Eye (tissue), 1 donor: ENCODE results near the gene SCAPER.
"Not testable (repeated sequence)": the region's sequence is repeated elsewhere in the genome, so short reads cannot be mapped to it uniquely, and the experiment has no call there.

Experiments
- DNase-seq: peaks from one replicate; pipeline ENCODE4 v3.0.0-alpha.2; 2015

Gene SCAPER

GRCh38 chr15:76904461-76905012 lies 603 bp downstream of the SCAPER start:
- DNase-seq: peak; percentile 87

GRCh38 chr15:76903251-76903681 lies 1.9 kb downstream of the SCAPER start:
- DNase-seq: peak; percentile 44

- DNase-seq: no peak
These were observed 3.2 kb downstream of the SCAPER start for GRCh38 chr15:76901965-76902364.

- DNase-seq: not testable (repeated sequence)
These were observed 5.2 kb downstream of the SCAPER start for GRCh38 chr15:76899931-76900310.

GRCh38 chr15:76899176-76899930 lies 5.8 kb downstream of the SCAPER start:
- DNase-seq: not testable (repeated sequence)

GRCh38 chr15:76898102-76898501 lies 7.0 kb downstream of the SCAPER start:
- no peak for DNase-seq

GRCh38 chr15:76894174-76894573 lies 11.0 kb downstream of the SCAPER start:
- DNase-seq: no peak

- DNase-seq: not testable (repeated sequence)
These were observed 12.3 kb downstream of the SCAPER start for GRCh38 chr15:76892836-76893235.

GRCh38 chr15:76887280-76888141 lies 17.6 kb downstream of the SCAPER start:
- DNase-seq: not testable (repeated sequence)

GRCh38 chr15:76885212-76885611 lies 19.9 kb downstream of the SCAPER start:
- DNase-seq: no peak

- DNase-seq: no peak
These were observed 29.2 kb downstream of the SCAPER start for GRCh38 chr15:76875911-76876310.

- DNase-seq: not testable (repeated sequence)
These were observed 32.1 kb downstream of the SCAPER start for GRCh38 chr15:76873066-76873465.

- DNase-seq: peak; percentile 8
These were observed 33.2 kb downstream of the SCAPER start for GRCh38 chr15:76871930-76872329.

GRCh38 chr15:76868740-76869139 lies 36.4 kb downstream of the SCAPER start:
- DNase-seq: no peak

GRCh38 chr15:76866716-76867321 lies 38.3 kb downstream of the SCAPER start:
- DNase-seq: peak; percentile 55

GRCh38 chr15:76866008-76866407 lies 39.1 kb downstream of the SCAPER start:
- peak; percentile 2 for DNase-seq

GRCh38 chr15:76865548-76865991 lies 39.6 kb downstream of the SCAPER start:
- DNase-seq: no peak

- DNase-seq: no peak
These were observed 40.6 kb downstream of the SCAPER start for GRCh38 chr15:76864586-76864985.

GRCh38 chr15:76863693-76864092 lies 41.4 kb downstream of the SCAPER start:
- DNase-seq: peak; percentile 20

GRCh38 chr15:76863123-76863522 lies 42.0 kb downstream of the SCAPER start:
- peak; percentile 10 for DNase-seq

- DNase-seq: no peak
These were observed 43.2 kb downstream of the SCAPER start for GRCh38 chr15:76861815-76862397.

- no peak for DNase-seq
These were observed 44.9 kb downstream of the SCAPER start for GRCh38 chr15:76860201-76860600.

- DNase-seq: not testable (repeated sequence)
These were observed 54.8 kb downstream of the SCAPER start for GRCh38 chr15:76850367-76850766.
